PC-3 (cell line): ENCODE results near the gene ITGA1. TPM values are rescaled to one million over a fixed set of nuclear protein-coding genes. Genes with fewer than 3 reads are reported as not detected.

Experiments used
- ATAC-seq: fragments of 200-7000 bp; cut with Tn5 transposase; 2 replicates; pipeline ENCODE4 v1.9.1; 2020; ENCODE audit warnings: mild to moderate bottlenecking, moderate library complexity
- BruUV-seq: library from RNA; stranded (reverse); fragments of 400-500 nt; replicated peaks from 2 replicates; lab custom pipeline; 2021; lab: Mats Ljungman, UMichigan
- CTCF ChIA-PET: fragments of 300-600 bp; sonication (Branson Sonifier 250); formaldehyde crosslinking; loops from one replicate; lab custom pipeline; 2022; ENCODE audit warnings: antibody characterized with exemption; lab: Charles Lee
- POLR2A ChIA-PET: fragments of 300-600 bp; sonication (Branson Sonifier 250); formaldehyde crosslinking; loops from one replicate; lab custom pipeline; 2022; ENCODE audit warnings: antibody characterized with exemption; ENCODE audit not compliant: unreplicated experiment; lab: Charles Lee
- DNase-seq: peaks from one replicate; pipeline ENCODE4 v3.0.0-alpha.2; 2015
- H2AFZ ChIP-seq: fragments of 300-600 bp; sonication (generic); 2 replicates; pipeline ENCODE4 v1.6.0; 2016; ENCODE audit warnings: antibody characterized with exemption, low read length
- H3F3A ChIP-seq: fragments of 300-600 bp; sonication (generic); one replicate; pipeline ENCODE4 v1.6.0; 2017; ENCODE audit warnings: antibody characterized with exemption, low read length, control low read depth, mild to moderate bottlenecking; ENCODE audit not compliant: unreplicated experiment
- H3K27ac ChIP-seq: fragments of 300-600 bp; sonication (generic); 2 replicates; pipeline ENCODE4 v1.5.1; 2016; ENCODE audit warnings: mild to moderate bottlenecking, low read length
- H3K27me3 ChIP-seq: fragments of 300-600 bp; sonication (generic); 2 replicates; pipeline ENCODE4 v1.6.1; 2016; ENCODE audit warnings: low read length, mixed read lengths
- H3K36me3 ChIP-seq: fragments of 300-600 bp; sonication (generic); 2 replicates; pipeline ENCODE4 v1.6.1; 2016; ENCODE audit warnings: low read depth, mixed run types, low read length, mixed read lengths
- H3K4me1 ChIP-seq: fragments of 300-600 bp; sonication (generic); 2 replicates; pipeline ENCODE4 v1.5.1; 2016; ENCODE audit warnings: low read length; ENCODE audit not compliant: insufficient read depth
- H3K4me2 ChIP-seq: fragments of 300-600 bp; sonication (generic); 2 replicates; pipeline ENCODE4 v1.6.0; 2016; ENCODE audit warnings: low read length
- H3K4me3 ChIP-seq: fragments of 300-600 bp; sonication (generic); 2 replicates; pipeline ENCODE4 v1.5.1; 2016; ENCODE audit warnings: mild to moderate bottlenecking, low read length, mixed read lengths
- H3K79me2 ChIP-seq: fragments of 300-600 bp; sonication (generic); 2 replicates; pipeline ENCODE4 v1.6.1; 2017; ENCODE audit warnings: low read length, mixed read lengths
- H3K9ac ChIP-seq: fragments of 300-600 bp; sonication (generic); 2 replicates; pipeline ENCODE4 v1.6.0; 2016; ENCODE audit warnings: mild to moderate bottlenecking, low read length
- H3K9me2 ChIP-seq: fragments of 300-600 bp; sonication (generic); replicated peaks from 2 replicates; pipeline ENCODE4 v1.6.1; 2016; ENCODE audit warnings: mixed run types, low read length, mixed read lengths
- H3K9me3 ChIP-seq: fragments of 300-600 bp; sonication (generic); 2 replicates; pipeline ENCODE4 v1.6.1; 2016; ENCODE audit warnings: low read length, mixed read lengths
- H4K20me1 ChIP-seq: fragments of 300-600 bp; sonication (generic); 2 replicates; pipeline ENCODE4 v1.6.1; 2016; ENCODE audit warnings: low read length, mixed read lengths
- CTCF ChIP-seq: fragments of 300-600 bp; sonication (generic); conservative IDR thresholded peaks from 2 replicates; pipeline ENCODE4 v1.5.1; 2017; ENCODE audit warnings: antibody characterized with exemption, low read depth, mild to moderate bottlenecking, low read length
- EZH2 ChIP-seq: fragments of 300-600 bp; sonication (generic); IDR thresholded peaks from one replicate; pipeline ENCODE4 v1.6.1; 2017; ENCODE audit warnings: antibody characterized with exemption, mild to moderate bottlenecking, low read length; ENCODE audit not compliant: unreplicated experiment
- EZH2phosphoT487 ChIP-seq: fragments of 300-600 bp; sonication (generic); IDR thresholded peaks from 2 replicates; pipeline ENCODE4 v1.6.1; 2018; ENCODE audit warnings: mild to moderate bottlenecking, antibody characterized with exemption, low read length, borderline replicate concordance
- intact Hi-C: fragments of 100-400 bp; cut with micrococcal nuclease; formaldehyde crosslinking; loops from 2 replicates; pipeline ENCODE4 v1.9.0; 2023
- total RNA-seq: library from RNA; depleted of rRNA; stranded (reverse); fragments of >200 nt; gene quantifications from 2 replicates; pipeline ENCODE4 v1.2.3, GENCODE V29; 2014

ITGA1 gene
- total RNA-seq, 1 experiment from 2014 or later: 4.7 TPM

GRCh38 chr5:52983731-52984636 is 196.3 kb downstream of the ITGA1 start:
- no peaks in the 10 kb centered on the region for H3K9me3 ChIP-seq
- H3K9ac ChIP-seq: peak overlapping the region; percentile 11; the same call in 1 of the 2 replicates
- ChIA-PET POLR2A (no interaction called here), CTCF (no interaction called here)
- H3K4me2 ChIP-seq: peak overlapping the region; percentile 40
- peak; percentile 52 for DNase-seq
- H3F3A ChIP-seq: peaks cover 4% of the 10 kb centered on the region
- intact Hi-C loops: loop anchor here (10.0 kb wide), 1 partner anchor 199 kb away; the partner anchor contains the start of genes ITGA1 and PELO
- 0 out of 2 replicates have a peak, but pooled peaks cover 4% of the 10 kb centered on the region for H3K79me2 ChIP-seq
- H3K27ac ChIP-seq: peak overlapping the region; percentile 92
- H3K4me3 ChIP-seq: no peak overlapping the region
- H3K27me3 ChIP-seq: no peaks in the 10 kb centered on the region
- no peak for TF ChIP-seq EZH2phosphoT487
- no peak for TF ChIP-seq CTCF
- TF ChIP-seq EZH2: no peak
- H3K9me2 ChIP-seq: no peaks in the 10 kb centered on the region
- peaks cover 47% of the 10 kb centered on the region for H3K4me1 ChIP-seq
- no peaks in the 10 kb centered on the region for H3K36me3 ChIP-seq
- ATAC-seq: peak; percentile 10; the same call in 1 of the 2 replicates
- BruUV-seq: no TSS peak
- no peaks in the 10 kb centered on the region for H4K20me1 ChIP-seq
- no peak overlapping the region for H2AFZ ChIP-seq

- POLR2A ChIA-PET: interaction anchor here (0.7 kb wide), 2 partner anchors 21 to 46 kb away, joined by 3 to 25 read pairs; no protein-coding TSS in a partner anchor
- no peaks in the 10 kb centered on the region for H3K36me3 ChIP-seq
- peak overlapping the region; percentile 92 for H3K27ac ChIP-seq
- peaks cover 5% of the 10 kb centered on the region for H4K20me1 ChIP-seq
- DNase-seq: peak; percentile 82
- no peak overlapping the region for H2AFZ ChIP-seq
- peak; percentile 2 for ATAC-seq
- peaks cover 47% of the 10 kb centered on the region for H3K4me1 ChIP-seq
- H3K9ac ChIP-seq: no peak overlapping the region
- H3K79me2 ChIP-seq: peaks cover 16% of the 10 kb centered on the region
- no peaks in the 10 kb centered on the region for H3K27me3 ChIP-seq
- H3K4me3 ChIP-seq: no peak overlapping the region
- peaks cover 4% of the 10 kb centered on the region for H3F3A ChIP-seq
- no peaks in the 10 kb centered on the region for H3K9me2 ChIP-seq
- peak overlapping the region; percentile 40; the same call in 1 of the 2 replicates for H3K4me2 ChIP-seq
- CTCF ChIA-PET: interaction anchor here (0.9 to 1.4 kb wide), 2 partner anchors 37 to 42 kb away, joined by 3 to 4 read pairs; no protein-coding TSS in a partner anchor
- TF ChIP-seq CTCF (no peak), EZH2 (no peak), EZH2phosphoT487 (no peak)
- H3K9me3 ChIP-seq: no peaks in the 10 kb centered on the region
- intact Hi-C loops: loop anchor here (5.0 to 10.0 kb wide), 2 partner anchors 112 to 201 kb away; partner anchors contain the start of genes ITGA1 and PELO
- no TSS peak for BruUV-seq
These were observed 197.6 kb downstream of the ITGA1 start for GRCh38 chr5:52985306-52985705.
